T-helper 2 cell treated with Interferon-gamma antibody and Interleukin-4, amounts not matched to agents 100 ng/mL and 5 ng/mL, for 36 hours (primary cell): ENCODE results near the gene KCND2. TPM values are rescaled to one million over a fixed set of nuclear protein-coding genes. Genes with fewer than 3 reads are reported as not detected.

Source experiments
- intact Hi-C: fragments of 100-400 bp; cut with micrococcal nuclease; formaldehyde crosslinking; loops from one replicate; pipeline ENCODE4 v1.15.1; 2023
- total RNA-seq: library from RNA; stranded (reverse); gene quantifications from 2 replicates; pipeline ENCODE4 v1.2.3, GENCODE V29; 2022

KCND2 gene
- total RNA-seq, 1 donor from 2014 or later = not detected

- intact Hi-C loops = no loop called here
Observed at GRCh38 chr7:120307991-120308545, 35.1 kb downstream of the KCND2 start.

- intact Hi-C loops = no loop called here
Observed at GRCh38 chr7:120311028-120311788, 38.2 kb downstream of the KCND2 start.

GRCh38 chr7:120320218-120320961 lies 47.4 kb downstream of the KCND2 start:
- intact Hi-C loops = no loop called here

GRCh38 chr7:120327054-120327453 lies 54.1 kb downstream of the KCND2 start:
- intact Hi-C loops = no loop called here

- intact Hi-C loops = no loop called here
Observed at GRCh38 chr7:120332433-120332832, 59.5 kb downstream of the KCND2 start.

GRCh38 chr7:120334475-120334874 lies 61.5 kb downstream of the KCND2 start:
- intact Hi-C loops = no loop called here

- intact Hi-C loops = no loop called here
Observed at GRCh38 chr7:120337308-120337907, 64.4 kb downstream of the KCND2 start.

GRCh38 chr7:120344276-120344675 lies 71.3 kb downstream of the KCND2 start:
- intact Hi-C loops = no loop called here

- intact Hi-C loops = no loop called here
Observed at GRCh38 chr7:120353171-120353570, 80.2 kb downstream of the KCND2 start.

GRCh38 chr7:120360918-120361317 lies 87.9 kb downstream of the KCND2 start:
- intact Hi-C loops = no loop called here

GRCh38 chr7:120363414-120363813 lies 90.4 kb downstream of the KCND2 start:
- intact Hi-C loops = no loop called here

- intact Hi-C loops = no loop called here
Observed at GRCh38 chr7:120370954-120371353, 98.0 kb downstream of the KCND2 start.

GRCh38 chr7:120373174-120373573 lies 100.2 kb downstream of the KCND2 start:
- intact Hi-C loops = no loop called here

GRCh38 chr7:120394595-120394994 lies 121.6 kb downstream of the KCND2 start:
- intact Hi-C loops = no loop called here

- intact Hi-C loops = no loop called here
Observed at GRCh38 chr7:120395526-120396019, 122.6 kb downstream of the KCND2 start.

GRCh38 chr7:120398284-120399000 lies 125.5 kb downstream of the KCND2 start:
- intact Hi-C loops = no loop called here

GRCh38 chr7:120400806-120401455 lies 128.0 kb downstream of the KCND2 start:
- intact Hi-C loops = no loop called here

- intact Hi-C loops = no loop called here
Observed at GRCh38 chr7:120402079-120402767, 129.2 kb downstream of the KCND2 start.

GRCh38 chr7:120402801-120403200 lies 129.8 kb downstream of the KCND2 start:
- intact Hi-C loops = no loop called here

GRCh38 chr7:120404042-120404441 lies 131.1 kb downstream of the KCND2 start:
- intact Hi-C loops = no loop called here
